HepG2 (cell line): ENCODE data around the gene SSH3. TPM values are rescaled to one million over a fixed set of nuclear protein-coding genes. Genes with fewer than 3 reads are reported as not detected.

Experiments used
- CENPBD1 ChIP-seq: sonication (generic); formaldehyde crosslinking; IDR thresholded peaks from 2 replicates; pipeline ENCODE4 v1.8.0; 2022; ENCODE audit warnings: missing genetic modification reagents, low read depth, mild to moderate bottlenecking, borderline replicate concordance
- DZIP1 ChIP-seq: sonication (generic); formaldehyde crosslinking; IDR thresholded peaks from 2 replicates; pipeline ENCODE4 v1.5.0; 2020; ENCODE audit warnings: mild to moderate bottlenecking, missing genetic modification reagents
- GATAD2A ChIP-seq: IDR thresholded peaks from 2 replicates; pipeline ENCODE4 v1.6.1; 2016
- MEIS1 ChIP-seq: sonication (generic); formaldehyde crosslinking; IDR thresholded peaks from 2 replicates; pipeline ENCODE4 v1.9.0; 2021; ENCODE audit warnings: mild to moderate bottlenecking, missing genetic modification reagents, moderate library complexity, borderline replicate concordance
- PRMT3 ChIP-seq: sonication (generic); formaldehyde crosslinking; IDR thresholded peaks from 2 replicates; pipeline ENCODE4 v1.8.1; 2022; ENCODE audit warnings: low read depth, mild to moderate bottlenecking, moderate library complexity, missing genetic modification reagents, borderline replicate concordance
- RBAK ChIP-seq: sonication (generic); formaldehyde crosslinking; IDR thresholded peaks from 2 replicates; pipeline ENCODE4 v1.5.1; 2020; ENCODE audit warnings: mild to moderate bottlenecking, missing genetic modification reagents
- RERE ChIP-seq: IDR thresholded peaks from 2 replicates; pipeline ENCODE4 v1.6.1; 2016; ENCODE audit warnings: low read depth, missing genetic modification reagents, missing compliant biosample characterization
- SMC3 ChIP-seq: IDR thresholded peaks from 2 replicates; pipeline ENCODE4 v1.6.1; 2011; ENCODE audit warnings: low read length, improper control_type of control experiment
- SP5 ChIP-seq: IDR thresholded peaks from 2 replicates; pipeline ENCODE4 v1.6.1; 2016; ENCODE audit warnings: low read depth, borderline replicate concordance
- STAT6 ChIP-seq: sonication (generic); formaldehyde crosslinking; IDR thresholded peaks from 2 replicates; pipeline ENCODE4 v1.4.0; 2020; ENCODE audit warnings: missing genetic modification reagents, mild to moderate bottlenecking, borderline replicate concordance
- TCF12 ChIP-seq, 2 experiments: fragments of 450-650 bp in 1 of 2; sonication (generic) in 1 of 2; formaldehyde crosslinking in 1 of 2; IDR thresholded peaks; 2 replicates each; pipeline versions ENCODE4 v1.6.1 to v1.8.0; 2017 to 2022; ENCODE audit warnings: antibody characterized with exemption in 1 of 2, mild to moderate bottlenecking in 1 of 2, missing genetic modification reagents in 1 of 2, moderate library complexity in 1 of 2
- TRIM24 ChIP-seq: sonication (generic); formaldehyde crosslinking; IDR thresholded peaks from 2 replicates; pipeline ENCODE4 v1.8.0; 2022; ENCODE audit warnings: mild to moderate bottlenecking, missing genetic modification reagents
- ZC3H4 ChIP-seq: sonication (generic); formaldehyde crosslinking; IDR thresholded peaks from 2 replicates; pipeline ENCODE4 v1.4.0; 2020; ENCODE audit warnings: missing genetic modification reagents, borderline replicate concordance
- ZMYM4 ChIP-seq: sonication (generic); formaldehyde crosslinking; IDR thresholded peaks from 2 replicates; pipeline ENCODE4 v1.8.1; 2023; ENCODE audit warnings: mild to moderate bottlenecking, missing genetic modification reagents
- ZNF414 ChIP-seq: sonication (generic); formaldehyde crosslinking; IDR thresholded peaks from 2 replicates; pipeline ENCODE4 v1.5.0; 2020; ENCODE audit warnings: missing genetic modification reagents
- ZNF619 ChIP-seq: sonication (generic); formaldehyde crosslinking; IDR thresholded peaks from 2 replicates; pipeline ENCODE4 v1.4.0; 2020; ENCODE audit warnings: mild to moderate bottlenecking, missing genetic modification reagents
- ZNF891 ChIP-seq: sonication (generic); formaldehyde crosslinking; IDR thresholded peaks from 2 replicates; pipeline ENCODE4 v1.5.0; 2020; ENCODE audit warnings: mild to moderate bottlenecking, missing genetic modification reagents
- polyA plus RNA-seq, 8 experiments: library from polyadenylated mRNA; depleted of rRNA in 3 of 8; stranded (reverse) in 7 of 8; unstranded in 1 of 8; fragments of >200 nt; fragmentation: Illumina TruSeq in 4 of 8; extraction: Trizol in 4 of 8; gene quantifications; 2 replicates each; pipeline versions ENCODE4 v1.2.1 to v1.2.3, GENCODE V29; 2011 to 2016; ENCODE audit warnings: low read depth in 4 of 8, missing spikeins in 1 of 8, mixed read lengths in 1 of 8; ENCODE audit not compliant: insufficient read depth in 1 of 8
- total RNA-seq, 5 experiments: library from RNA; depleted of rRNA; stranded (reverse); fragments of >200 nt; fragmentation: Illumina TruSeq; extraction: Trizol; gene quantifications; 2 replicates each; pipeline ENCODE4 v1.2.3, GENCODE V29; 2016; ENCODE audit warnings: low read depth in 1 of 5

The SSH3 gene
- total and polyA plus RNA-seq, 2 of the 13 experiments (the other 11 are each of a cell fraction or from before 2014, with no cell fraction given) = 12.4 to 18.8 TPM

GRCh38 chr11:67288198-67288451 lies 15.2 kb upstream of the SSH3 start (continued):
- TF ChIP-seq RERE (no peak), ZNF619 (CRISPR knock-in tag) (no peak), TRIM24 (CRISPR knock-in tag) (no peak), ZC3H4 (CRISPR knock-in tag) (peak; percentile 30; the same call in 1 of the 2 replicates), ZMYM4 (CRISPR knock-in tag) (no peak), SP5 (CRISPR knock-in tag) (no peak), CENPBD1 (CRISPR knock-in tag) (no peak), MEIS1 (CRISPR knock-in tag) (no peak), STAT6 (no peak), ZNF891 (peak; percentile 47; the same call in 1 of the 2 replicates), GATAD2A (no peak), RBAK (CRISPR knock-in tag) (no peak), ZNF414 (no peak), TCF12 (IDR thresholded peaks at IDR 0.05) (no peak), TCF12 (CRISPR knock-in tag; IDR thresholded peaks at IDR 0.05) (no peak), PRMT3 (CRISPR knock-in tag) (peak; percentile 77; the same call in 1 of the 2 replicates), DZIP1 (CRISPR knock-in tag) (peak; percentile 58; the same call in 1 of the 2 replicates), SMC3 (no peak)
